GM18508 (cell line): ENCODE measurements around the gene KRTAP1-5.
"Not testable (repeated sequence)": the region's sequence is repeated elsewhere in the genome, so short reads cannot be mapped to it uniquely, and the experiment has no call there.

Source experiments
- ATAC-seq: cut with Tn5 transposase; IDR thresholded peaks from one replicate; pipeline ENCODE4 v1.9.1; 2021; ENCODE audit warnings: moderate number of reproducible peaks; ENCODE audit not compliant: insufficient read depth, unreplicated experiment

KRTAP1-5 gene

DNA sequence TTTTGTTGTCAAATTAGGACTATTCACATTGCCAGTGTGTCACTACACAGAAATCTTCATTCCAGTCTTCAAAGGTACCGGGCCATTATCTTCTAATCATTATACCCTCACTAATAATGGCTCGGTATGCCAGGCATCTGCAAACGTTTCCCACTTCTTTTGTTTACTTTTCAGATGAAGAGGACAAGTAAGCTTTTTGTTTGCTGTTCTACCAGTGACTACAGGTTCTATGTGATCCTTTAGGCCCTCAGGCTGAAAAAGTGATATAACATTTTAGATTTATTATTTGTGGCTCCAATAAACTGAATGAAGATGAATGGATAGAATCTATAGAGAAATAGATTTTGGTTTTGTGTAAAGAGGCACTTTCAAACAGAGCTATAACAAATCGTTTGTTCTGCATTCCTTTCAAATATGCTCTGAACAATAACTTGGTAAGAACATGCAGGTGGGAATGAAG lies 17.7 kb downstream of the KRTAP1-5 start:
- no peak for ATAC-seq

DNA sequence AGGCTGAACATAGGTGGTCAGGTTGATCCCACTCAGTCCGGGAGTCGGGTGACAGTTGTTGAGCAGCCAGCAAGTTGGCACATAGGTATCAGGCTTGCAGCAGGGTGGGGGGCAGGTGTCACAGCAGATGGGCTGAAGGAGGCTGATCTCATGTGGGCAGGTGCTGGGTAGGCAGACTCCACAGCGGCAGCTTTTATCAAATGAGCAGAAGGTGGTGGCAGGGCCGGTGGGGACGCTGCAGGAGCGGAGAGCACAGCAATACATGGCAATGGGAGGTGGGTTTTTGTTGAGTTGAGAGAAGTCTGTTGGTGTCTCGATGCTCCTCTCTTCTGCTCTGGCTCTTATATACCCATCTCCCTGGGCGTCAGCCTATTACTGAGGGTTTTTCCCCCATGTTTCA lies 18.2 kb downstream of the KRTAP1-5 start, which contains the start of gene KRTAP3-1:
Gene KRTAP3-1 (minus strand): TSS at position 318 of the 400 bp plus-strand sequence. CDS start 54 bp downstream, at position 264.
- ATAC-seq = no peak

GRCh38 chr17:41004397-41004796 lies 22.6 kb downstream of the KRTAP1-5 start:
- no peak for ATAC-seq

DNA sequence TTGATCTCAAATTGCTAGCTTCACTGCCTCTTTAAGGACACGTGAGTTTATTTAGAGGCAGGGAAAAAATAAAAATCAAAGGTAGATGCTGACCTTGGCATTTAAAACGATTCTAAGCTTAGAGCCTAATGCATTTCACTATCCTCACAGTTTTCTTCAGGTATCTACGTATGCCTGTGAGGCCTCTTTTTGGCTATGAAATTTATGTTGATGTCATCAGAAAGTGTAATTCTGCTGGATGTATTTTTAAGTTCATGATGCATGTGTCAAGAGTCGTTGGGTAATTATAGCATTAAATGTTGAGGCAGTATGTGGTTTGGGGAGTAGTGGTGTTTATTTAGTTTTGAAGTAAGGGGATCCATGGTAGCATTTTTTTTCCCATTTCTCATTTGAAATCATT lies 23.1 kb downstream of the KRTAP1-5 start:
- ATAC-seq = no peak

GRCh38 chr17:41002814-41003213 lies 24.2 kb downstream of the KRTAP1-5 start:
- ATAC-seq = no peak

GRCh38 chr17:41001795-41002194 lies 25.2 kb downstream of the KRTAP1-5 start:
- no peak for ATAC-seq

DNA sequence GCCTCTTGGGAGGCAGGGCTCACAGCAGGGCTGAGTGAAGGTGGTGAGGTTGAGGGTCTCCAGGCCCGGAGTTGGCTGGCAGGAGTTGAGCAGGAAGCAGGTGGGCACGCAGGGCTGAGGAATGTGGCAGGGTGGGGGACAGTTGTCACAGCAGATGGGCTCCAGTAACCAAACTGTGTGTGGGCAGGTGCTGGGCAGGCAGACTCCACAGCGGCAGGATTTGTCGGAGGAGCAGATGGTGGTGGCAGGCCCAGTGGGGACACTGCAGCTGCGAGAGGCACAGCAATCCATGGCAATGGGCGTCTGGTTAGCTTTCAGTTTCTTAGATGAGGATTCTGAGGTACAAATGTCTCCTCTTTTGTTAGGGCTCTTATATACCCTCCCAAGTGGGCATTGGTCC lies 27.4 kb downstream of the KRTAP1-5 start, which contains the start of gene KRTAP3-2:
Gene KRTAP3-2 (minus strand): TSS at position 344 of the 400 bp plus-strand sequence. CDS start 53 bp downstream, at position 291.
- ATAC-seq = not testable (repeated sequence)

- no peak for ATAC-seq
Observed at GRCh38 chr17:40997361-40997760, 29.6 kb downstream of the KRTAP1-5 start.

- no peak for ATAC-seq
Observed at GRCh38 chr17:40996829-40997228, 30.2 kb downstream of the KRTAP1-5 start.

GRCh38 chr17:40995116-40995515 lies 31.9 kb downstream of the KRTAP1-5 start:
- no peak for ATAC-seq

- ATAC-seq = no peak
Observed at GRCh38 chr17:40993839-40994238, 33.2 kb downstream of the KRTAP1-5 start, which contains the start of gene KRTAP3-3. Gene KRTAP3-3, minus strand, starts transcription at chr17:40994164. Its CDS starts 67 bp downstream, at chr17:40994097.

- ATAC-seq = no peak
Observed at GRCh38 chr17:40993084-40993483, 33.9 kb downstream of the KRTAP1-5 start.

GRCh38 chr17:40992666-40993065 lies 34.3 kb downstream of the KRTAP1-5 start:
- ATAC-seq = no peak

- ATAC-seq = no peak
Observed at GRCh38 chr17:40986920-40987319, 40.1 kb downstream of the KRTAP1-5 start.

GRCh38 chr17:40984226-40984625 lies 42.8 kb downstream of the KRTAP1-5 start, which contains the start of gene KRT40:
Gene KRT40, minus strand, starts transcription at chr17:40984326. Its CDS starts 53 bp downstream, at chr17:40984273.
- ATAC-seq = no peak

DNA sequence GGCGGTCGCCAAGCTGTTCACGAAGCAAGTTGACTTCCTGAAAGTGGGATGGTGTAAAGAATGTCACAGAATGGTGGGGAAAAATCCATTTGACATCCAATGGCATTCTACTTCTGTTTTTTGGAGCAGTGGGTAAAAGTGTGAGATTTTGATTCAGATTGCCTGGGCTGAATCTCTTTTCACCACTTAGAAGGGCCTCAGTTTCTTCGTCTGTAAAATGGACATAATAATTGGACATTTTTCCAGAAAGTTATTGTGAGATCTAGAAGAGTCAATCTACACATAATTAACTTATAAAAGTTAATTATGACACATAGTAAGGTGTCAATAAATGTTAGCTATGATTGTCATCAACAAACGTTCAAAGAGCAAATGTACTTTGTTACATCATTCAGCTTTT lies 45.9 kb downstream of the KRTAP1-5 start:
- ATAC-seq = no peak

DNA sequence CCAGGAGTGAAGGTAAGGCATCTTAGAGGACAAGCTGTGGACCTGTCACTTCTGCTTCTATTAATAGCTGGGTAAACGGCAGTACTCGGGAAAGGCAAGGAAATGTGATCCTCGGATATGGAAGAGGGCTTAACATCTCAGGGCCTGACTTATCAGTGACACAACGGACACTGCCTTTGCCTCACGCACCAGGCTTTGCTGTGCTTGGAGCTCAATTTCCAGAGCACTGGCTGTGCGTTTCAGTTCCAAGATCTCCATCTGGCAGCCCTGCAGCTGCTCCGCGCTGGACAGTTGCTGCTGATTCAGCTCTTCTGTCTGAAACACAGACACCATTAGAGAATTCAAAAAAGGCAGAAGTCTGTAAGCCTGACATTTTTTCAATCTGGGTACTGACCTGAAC lies 46.4 kb downstream of the KRTAP1-5 start:
- no peak for ATAC-seq

DNA sequence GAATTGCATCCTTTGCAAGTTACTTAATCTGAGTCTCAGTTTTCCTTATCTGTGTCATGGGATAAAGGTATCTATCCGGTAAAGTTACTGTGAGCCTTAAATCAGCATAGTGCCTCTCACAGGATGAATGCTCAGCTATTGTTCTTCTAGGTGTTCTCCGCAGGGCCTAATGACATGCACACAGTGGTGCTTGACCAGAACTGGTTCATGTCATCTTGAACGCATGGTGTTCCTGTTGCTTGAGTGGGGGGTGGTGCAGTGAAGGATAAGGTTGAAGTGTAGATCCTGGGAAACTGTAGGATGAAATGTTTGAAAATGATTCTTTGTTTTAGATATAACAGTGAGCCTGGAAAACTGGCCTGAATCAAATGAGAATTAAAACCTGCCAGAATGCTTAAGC lies 46.9 kb downstream of the KRTAP1-5 start:
- ATAC-seq = no peak

- ATAC-seq = no peak
Observed at GRCh38 chr17:40978575-40979151, 48.3 kb downstream of the KRTAP1-5 start.
